Transverse colon (tissue), 4 donors: ENCODE measurements around the gene CHD6. TPM values are rescaled to one million over a fixed set of nuclear protein-coding genes. Genes with fewer than 3 reads are reported as not detected.

Source experiments
- DNase-seq: peaks from one replicate; pipeline ENCODE4 v3.0.0-alpha.2; 2019
- H3K27ac ChIP-seq, 4 donors: fragments of 200-600 bp; sonication (generic); 2 replicates each; pipeline ENCODE4 v1.5.1; 2016 to 2018; ENCODE audit warnings: inconsistent platforms in 4 of 4
- H3K27me3 ChIP-seq: fragments of 200-600 bp; sonication (generic); 2 replicates; pipeline ENCODE4 v1.5.1; 2017; ENCODE audit warnings: inconsistent platforms
- H3K36me3 ChIP-seq, 4 donors: fragments of 200-600 bp; sonication (generic); 2 replicates each; pipeline ENCODE4 v1.5.1; 2017 to 2019; ENCODE audit warnings: inconsistent platforms in 4 of 4
- H3K4me1 ChIP-seq, 4 donors: fragments of 200-600 bp; sonication (generic); 2 replicates each; pipeline ENCODE4 v1.5.1; 2017 to 2020; ENCODE audit warnings: inconsistent platforms in 4 of 4
- H3K4me3 ChIP-seq, 4 donors: fragments of 200-600 bp; sonication (generic); 1 replicate in 1 of 4; 2 replicates in 3 of 4; pipeline versions ENCODE4 v1.5.1 to v1.6.1; 2017 to 2019; ENCODE audit warnings: inconsistent platforms in 4 of 4
- H3K9me3 ChIP-seq, 2 donors: fragments of 200-600 bp; sonication (generic); 2 replicates each; pipeline ENCODE4 v1.5.1; 2017 to 2019; ENCODE audit warnings: inconsistent platforms in 2 of 2
- CTCF ChIP-seq, 5 experiments: fragments of 200-600 bp in 3 of 5; fragments of 450-650 bp in 2 of 5; sonication (generic) in 3 of 5; IDR thresholded peaks; 1 replicate in 2 of 5; 2 replicates in 3 of 5; pipeline ENCODE4 v1.5.1; 2016 to 2017; ENCODE audit warnings: antibody characterized with exemption in 5 of 5, inconsistent platforms in 3 of 5, mild to moderate bottlenecking in 2 of 5, moderate library complexity in 1 of 5
- EP300 ChIP-seq: sonication (generic); formaldehyde crosslinking; IDR thresholded peaks from one replicate; pipeline ENCODE4 v1.6.1; 2017; ENCODE audit warnings: antibody characterized with exemption, low read depth
- POLR2A ChIP-seq: fragments of 450-650 bp; IDR thresholded peaks from one replicate; pipeline ENCODE4 v1.6.1; 2016; ENCODE audit warnings: antibody characterized with exemption, mild to moderate bottlenecking, moderate library complexity
- POLR2AphosphoS5 ChIP-seq, 3 donors: sonication (generic); formaldehyde crosslinking; IDR thresholded peaks; one replicate each; pipeline ENCODE4 v1.6.1; 2016; ENCODE audit warnings: antibody characterized with exemption in 3 of 3
- WGBS, 2 donors: methylation state at CpG; one replicate each; pipeline ENCODE4 v1.1.5; 2018; ENCODE audit warnings: low coverage in 1 of 2; 5-methylcytosine and 5-hydroxymethylcytosine counted together
- in situ Hi-C, 4 donors: fragments of 200-750 bp; cut with MboI; loops; one replicate each; pipeline versions ENCODE4 v1.15.0 to v1.15.1; 2017; ENCODE audit warnings: low sequenced_read_pairs in 3 of 4, low pct_ligation_motif_present in 1 of 4, low pct_unique_long_range_greater_than_20kb in 1 of 4
- intact Hi-C: fragments of 100-400 bp; cut with DNase I; formaldehyde crosslinking; loops from one replicate; pipeline ENCODE4 v1.15.1; 2023; ENCODE audit warnings: low total_unique reads
- total RNA-seq, 4 donors: library from RNA; depleted of rRNA; stranded (reverse); fragments of >200 nt; gene quantifications; one replicate each; pipeline ENCODE4 v1.1.0, GENCODE V29; 2016

Gene CHD6
- total RNA-seq, 4 donors from 2014 or later: 27.3 to 42.1 (median 27.9) TPM

GRCh38 chr20:41452226-41452625 lies 166.0 kb downstream of the CHD6 start:
- in situ Hi-C loops (no loop called here), intact Hi-C loops (no loop called here)
- no peak overlapping the region for H3K27ac ChIP-seq
- no peaks in the 10 kb centered on the region for H3K4me1 ChIP-seq
- 96% methylated on average over 6 of the region's 6 CpGs; no CpG with 5 or more reads in 1 of the 2 donors for WGBS, 2 donors
- H3K4me3 ChIP-seq: no peak overlapping the region
- no peaks in the 10 kb centered on the region for H3K9me3 ChIP-seq
- no peak for DNase-seq
- TF ChIP-seq POLR2A (no peak), POLR2AphosphoS5 (IDR thresholded peaks at IDR 0.05) (no peak), CTCF (IDR thresholded peaks at IDR 0.05) (no peak), EP300 (no peak)
- peaks cover 0 to 56% (median 20%) of the 10 kb centered on the region in 4 donors for H3K36me3 ChIP-seq
- H3K27me3 ChIP-seq: no peaks in the 10 kb centered on the region

- intact Hi-C loops (no loop called here), in situ Hi-C loops (no loop called here)
- peaks cover 0 to 36% (median 16%) of the 10 kb centered on the region in 4 donors for H3K36me3 ChIP-seq
- DNase-seq: no peak
- no peaks in the 10 kb centered on the region for H3K9me3 ChIP-seq
- WGBS, 2 donors: 84 to 92% methylated on average over 2 of the region's 2 CpGs
- TF ChIP-seq POLR2A (no peak), POLR2AphosphoS5 (IDR thresholded peaks at IDR 0.05) (no peak)
- H3K27me3 ChIP-seq: no peaks in the 10 kb centered on the region
- no peaks in the 10 kb centered on the region for H3K4me1 ChIP-seq
- H3K27ac ChIP-seq: no peak overlapping the region
- no peak overlapping the region for H3K4me3 ChIP-seq
Observed at GRCh38 chr20:41447006-41447405, 171.2 kb downstream of the CHD6 start.

GRCh38 chr20:41446456-41446855 lies 171.7 kb downstream of the CHD6 start:
- Histone ChIP-seq H3K9me3 (no peaks in the 10 kb centered on the region), H3K27ac (no peak overlapping the region), H3K27me3 (no peaks in the 10 kb centered on the region), H3K36me3 (peaks cover 0 to 31% (median 16%) of the 10 kb centered on the region in 4 donors), H3K4me1 (no peaks in the 10 kb centered on the region), H3K4me3 (no peak overlapping the region)
- TF ChIP-seq EP300: no peak
- TF ChIP-seq POLR2A: no peak
- no peak for TF ChIP-seq CTCF (IDR thresholded peaks at IDR 0.05)
- TF ChIP-seq POLR2AphosphoS5 (IDR thresholded peaks at IDR 0.05): no peak
- WGBS, 2 donors: 92 to 100% methylated on average over 1 to 4 of the region's 4 CpGs
- intact Hi-C loops: no loop called here
- in situ Hi-C loops: no loop called here
- DNase-seq: no peak

GRCh38 chr20:41444821-41445220 lies 173.4 kb downstream of the CHD6 start:
- in situ Hi-C loops: no loop called here
- peaks cover 0 to 33% (median 15%) of the 10 kb centered on the region in 4 donors for H3K36me3 ChIP-seq

GRCh38 chr20:41443691-41444090 lies 174.5 kb downstream of the CHD6 start:
- Histone ChIP-seq H3K4me3 (no peak overlapping the region), H3K4me1 (no peaks in the 10 kb centered on the region), H3K36me3 (peaks cover 0 to 45% (median 17%) of the 10 kb centered on the region in 4 donors), H3K27me3 (no peaks in the 10 kb centered on the region), H3K27ac (no peak overlapping the region), H3K9me3 (no peaks in the 10 kb centered on the region)
- no peak for DNase-seq
- intact Hi-C loops: no loop called here
- in situ Hi-C loops: no loop called here
- TF ChIP-seq POLR2AphosphoS5 (IDR thresholded peaks at IDR 0.05) (no peak), CTCF (IDR thresholded peaks at IDR 0.05) (no peak)

More at GRCh38 chr20:41444821-41445220, 173.4 kb downstream of the CHD6 start:
- H3K4me1 ChIP-seq: no peaks in the 10 kb centered on the region
- H3K27ac ChIP-seq: no peak overlapping the region
- intact Hi-C loops: no loop called here
- DNase-seq: no peak
- H3K4me3 ChIP-seq: no peak overlapping the region
- no peaks in the 10 kb centered on the region for H3K27me3 ChIP-seq
- no peaks in the 10 kb centered on the region for H3K9me3 ChIP-seq
- TF ChIP-seq POLR2A (no peak), EP300 (no peak)
